Brain microvascular endothelial cell (primary cell): ENCODE results near the gene RPL27A.

Experiments
- DNase-seq: peaks from one replicate; pipeline ENCODE4 v3.0.0-alpha.2; 2020
- H3K27ac ChIP-seq: fragments of 250-450 bp; sonication (Bioruptor Pico); 2 replicates; pipeline ENCODE4 v1.5.1; 2020; ENCODE audit warnings: mild to moderate bottlenecking, moderate library complexity
- H3K27me3 ChIP-seq: fragments of 250-450 bp; sonication (Bioruptor Pico); replicated peaks from 2 replicates; pipeline ENCODE4 v1.5.1; 2020; ENCODE audit warnings: mild to moderate bottlenecking
- H3K36me3 ChIP-seq: fragments of 250-450 bp; sonication (Bioruptor Pico); replicated peaks from 2 replicates; pipeline ENCODE4 v1.5.1; 2020; ENCODE audit warnings: mild to moderate bottlenecking
- H3K4me3 ChIP-seq: 2 replicates; pipeline ENCODE4 v1.5.1; 2011; ENCODE audit warnings: low read depth, mild to moderate bottlenecking, control low read depth, low read length, moderate library complexity
- in situ Hi-C: cut with HindIII; loops from 2 replicates; pipeline ENCODE4 v1.10.0; 2017; ENCODE audit warnings: low sequenced_read_pairs, low pct_ligation_motif_present
- TF ChIP-seq, protein P1 (sequence below): IDR thresholded peaks from 2 replicates; pipeline ENCODE4 v1.5.1; 2011; ENCODE audit warnings: low read depth, mild to moderate bottlenecking, moderate library complexity, low read length, control low read depth, inconsistent platforms; ENCODE audit errors: missing control alignments

Gene RPL27A

DNA sequence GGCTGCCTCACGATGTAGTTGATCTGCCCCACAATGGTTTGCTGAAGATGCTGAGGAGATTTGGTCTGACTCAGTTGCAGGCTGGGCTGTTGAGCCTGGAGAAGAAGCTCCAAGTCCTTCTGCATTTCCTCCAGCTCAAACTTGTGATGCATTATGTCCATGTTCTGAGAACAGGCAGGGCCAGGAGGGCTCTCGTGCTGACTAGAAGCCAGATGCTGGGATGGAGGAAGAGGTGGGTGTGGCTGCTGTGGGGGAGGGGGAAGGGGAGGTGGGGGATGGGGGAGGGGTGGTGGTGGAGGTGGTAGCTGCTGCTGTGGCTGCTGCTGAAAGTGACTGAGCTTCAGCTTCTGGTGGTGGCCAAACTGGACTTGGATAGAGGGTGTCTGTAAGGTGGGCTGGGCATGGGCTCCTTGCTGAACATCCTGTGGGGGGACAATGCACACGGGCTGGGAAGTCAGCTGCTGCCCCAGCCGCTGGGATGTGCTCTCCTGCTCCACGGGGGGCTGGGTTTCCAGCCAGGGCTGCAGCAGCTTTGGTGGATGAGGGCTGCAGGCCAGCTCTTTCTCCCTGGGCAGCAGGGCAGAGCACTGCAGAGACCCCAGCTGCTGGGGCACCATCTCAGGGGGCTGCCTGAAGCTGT lies 42.2 kb upstream of the RPL27A start:
- no peaks in the 10 kb centered on the region for H3K36me3 ChIP-seq
- in situ Hi-C loops: no loop called here
- TF ChIP-seq, protein P1, sequence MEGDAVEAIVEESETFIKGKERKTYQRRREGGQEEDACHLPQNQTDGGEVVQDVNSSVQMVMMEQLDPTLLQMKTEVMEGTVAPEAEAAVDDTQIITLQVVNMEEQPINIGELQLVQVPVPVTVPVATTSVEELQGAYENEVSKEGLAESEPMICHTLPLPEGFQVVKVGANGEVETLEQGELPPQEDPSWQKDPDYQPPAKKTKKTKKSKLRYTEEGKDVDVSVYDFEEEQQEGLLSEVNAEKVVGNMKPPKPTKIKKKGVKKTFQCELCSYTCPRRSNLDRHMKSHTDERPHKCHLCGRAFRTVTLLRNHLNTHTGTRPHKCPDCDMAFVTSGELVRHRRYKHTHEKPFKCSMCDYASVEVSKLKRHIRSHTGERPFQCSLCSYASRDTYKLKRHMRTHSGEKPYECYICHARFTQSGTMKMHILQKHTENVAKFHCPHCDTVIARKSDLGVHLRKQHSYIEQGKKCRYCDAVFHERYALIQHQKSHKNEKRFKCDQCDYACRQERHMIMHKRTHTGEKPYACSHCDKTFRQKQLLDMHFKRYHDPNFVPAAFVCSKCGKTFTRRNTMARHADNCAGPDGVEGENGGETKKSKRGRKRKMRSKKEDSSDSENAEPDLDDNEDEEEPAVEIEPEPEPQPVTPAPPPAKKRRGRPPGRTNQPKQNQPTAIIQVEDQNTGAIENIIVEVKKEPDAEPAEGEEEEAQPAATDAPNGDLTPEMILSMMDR: no peak
- H3K27ac ChIP-seq: no peak overlapping the region
- H3K27me3 ChIP-seq: no peaks in the 10 kb centered on the region
- H3K4me3 ChIP-seq: no peak overlapping the region
- DNase-seq: no peak

GRCh38 chr11:8641332-8641731 lies 41.3 kb upstream of the RPL27A start:
- TF ChIP-seq, protein P1: no peak
- H3K4me3 ChIP-seq: no peak overlapping the region
- no peaks in the 10 kb centered on the region for H3K27me3 ChIP-seq
- in situ Hi-C loops: no loop called here
- H3K36me3 ChIP-seq: peaks cover 3% of the 10 kb centered on the region
- no peak for DNase-seq
- no peak overlapping the region for H3K27ac ChIP-seq

- H3K36me3 ChIP-seq: peaks cover 3% of the 10 kb centered on the region
- in situ Hi-C loops: no loop called here
- TF ChIP-seq, protein P1: no peak
- no peak overlapping the region for H3K27ac ChIP-seq
- H3K27me3 ChIP-seq: no peaks in the 10 kb centered on the region
- no peak overlapping the region for H3K4me3 ChIP-seq
- DNase-seq: no peak
These were observed 40.3 kb upstream of the RPL27A start for GRCh38 chr11:8642196-8642841.

DNA sequence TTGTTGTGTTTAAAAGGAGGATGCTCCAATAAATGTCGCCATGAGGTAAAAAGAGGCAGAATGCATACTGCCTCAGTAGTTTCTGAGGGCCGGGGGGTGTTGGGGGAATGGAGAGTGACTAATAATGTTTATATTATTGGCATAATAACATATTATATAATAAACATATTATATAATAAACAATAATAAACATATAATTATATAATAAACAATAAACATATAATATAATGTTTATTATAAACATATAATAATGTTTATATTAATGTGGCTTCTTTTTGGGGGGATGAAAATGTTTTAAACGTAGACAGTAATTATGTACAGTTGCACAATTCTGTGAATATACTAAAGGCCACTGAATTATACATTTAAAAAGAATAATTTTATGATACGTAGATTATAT lies 35.7 kb upstream of the RPL27A start:
- DNase-seq: no peak
- Histone ChIP-seq H3K4me3 (no peak overlapping the region), H3K27me3 (no peaks in the 10 kb centered on the region), H3K27ac (no peak overlapping the region), H3K36me3 (peaks cover 3% of the 10 kb centered on the region)
- in situ Hi-C loops: no loop called here
- TF ChIP-seq, protein P1: no peak

- Histone ChIP-seq H3K36me3 (peaks cover 3% of the 10 kb centered on the region), H3K27ac (no peak overlapping the region), H3K27me3 (no peaks in the 10 kb centered on the region), H3K4me3 (no peak overlapping the region)
- TF ChIP-seq, protein P1: no peak
- DNase-seq: peak; percentile 43
- in situ Hi-C loops: no loop called here
These were observed 33.2 kb upstream of the RPL27A start for GRCh38 chr11:8649361-8649760.
